ENCODE results near the gene IP6K3. TPM values are rescaled to one million over a fixed set of nuclear protein-coding genes. Genes with fewer than 3 reads are reported as not detected.

The IP6K3 gene
- total and polyA plus RNA-seq, 2 experiments from 2014 or later = 0.14 to 0.16 TPM

DNA sequence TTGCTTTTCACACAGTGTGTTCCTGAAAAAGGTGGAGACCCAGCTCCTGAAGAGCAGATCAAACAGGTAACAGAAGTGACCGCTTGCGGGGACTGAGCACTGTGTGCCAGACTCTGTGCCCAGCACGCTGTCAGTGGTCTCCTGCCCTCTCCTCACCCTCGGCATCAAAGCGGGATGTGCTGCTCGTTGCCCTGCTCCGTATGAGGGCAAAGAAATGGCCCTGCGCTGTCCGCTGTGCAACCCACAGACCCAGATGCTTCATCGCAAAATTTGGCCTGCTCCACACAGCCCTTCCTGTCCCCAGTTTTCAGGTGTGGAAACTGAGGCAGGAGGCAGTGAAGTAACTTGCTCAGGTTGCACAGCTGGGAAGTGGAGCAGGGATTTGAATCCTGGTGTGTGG is 48.9 kb downstream of the IP6K3 start (continued):
- TF ChIP-seq ZNF462 (CRISPR knock-in tag; IDR thresholded peaks at IDR 0.05) = no peak
- no peak for TF ChIP-seq CREB1 (CRISPR knock-in tag; IDR thresholded peaks at IDR 0.05; ENCODE audit: low read depth)
- no peak for TF ChIP-seq ETS1 (IDR thresholded peaks at IDR 0.05)
- TF ChIP-seq ZNF331 (CRISPR knock-in tag; IDR thresholded peaks at IDR 0.05; ENCODE audit: low read depth) = no peak
- TF ChIP-seq EZH2 (IDR thresholded peaks at IDR 0.05; ENCODE audit: low read depth, unreplicated experiment) = no peak
- no peak for TF ChIP-seq JUNB (IDR thresholded peaks at IDR 0.05; ENCODE audit: unreplicated experiment)
- no peak for TF ChIP-seq STAT1 (IDR thresholded peaks at IDR 0.05; ENCODE audit: unreplicated experiment)

All from GM23338 (cell line).